Right lobe of liver (tissue), 6 donors: ENCODE data around the gene HSP90B1. TPM values are rescaled to one million over a fixed set of nuclear protein-coding genes. Genes with fewer than 3 reads are reported as not detected.
A peak's percentile ranks its signal among the peaks of the same experiment; 100 is the strongest.

ENCODE experiments used
- ATAC-seq, 4 donors: fragments of 200-7000 bp; cut with Tn5 transposase; one replicate each; pipeline ENCODE4 v1.9.1; 2020; ENCODE audit warnings: mild to moderate bottlenecking in 4 of 4, moderate library complexity in 4 of 4
- DNase-seq, 3 donors: peaks; one replicate each; pipeline ENCODE4 v3.0.0-alpha.2; 2020
- H3K27ac ChIP-seq, 3 donors: fragments of 200-600 bp; one replicate each; pipeline ENCODE4 v1.8.0; 2022
- H3K27me3 ChIP-seq, 2 donors: fragments of 200-600 bp; one replicate each; pipeline ENCODE4 v1.8.0; 2022
- H3K36me3 ChIP-seq, 4 donors: fragments of 200-600 bp; sonication (generic) in 1 of 4; one replicate each; pipeline versions ENCODE4 v1.5.1 to v1.8.0; 2017 to 2022; ENCODE audit warnings: control low read depth in 1 of 4
- H3K4me1 ChIP-seq, 4 donors: fragments of 200-600 bp; sonication (generic) in 1 of 4; one replicate each; pipeline versions ENCODE4 v1.5.1 to v1.8.0; 2017 to 2022; ENCODE audit warnings: control low read depth in 1 of 4
- H3K4me3 ChIP-seq, 3 donors: fragments of 200-600 bp; one replicate each; pipeline ENCODE4 v1.8.0; 2022
- H3K9me3 ChIP-seq, 4 donors: fragments of 200-600 bp; sonication (generic) in 1 of 4; one replicate each; pipeline versions ENCODE4 v1.5.1 to v1.8.0; 2017 to 2022; ENCODE audit warnings: control low read depth in 1 of 4
- POLR2A ChIP-seq: fragments of 450-650 bp; IDR thresholded peaks from one replicate; pipeline ENCODE4 v1.6.1; 2017; ENCODE audit warnings: antibody characterized with exemption, mild to moderate bottlenecking
- WGBS: methylation state at CpG from one replicate; pipeline ENCODE4 v1.1.6; 2018; ENCODE audit warnings: low coverage, low lambda C conversion rate; ENCODE audit not compliant: insufficient coverage; ENCODE audit errors: missing lambda C conversion rate; 5-methylcytosine and 5-hydroxymethylcytosine counted together
- intact Hi-C, 2 donors: fragments of 100-400 bp; cut with DNase I; formaldehyde crosslinking; loops; one replicate each; pipeline versions ENCODE4 v1.11.2 to v1.14.1; 2022
- total RNA-seq, 6 experiments: library from RNA; depleted of rRNA in 2 of 6; stranded (reverse); fragments of >200 nt in 2 of 6; fragmentation: NEBNext Ultra II Directional in 3 of 6; extraction: Animal tissue kit (Norgen Biotek cat#: 25700) in 3 of 6; gene quantifications; one replicate each; pipeline versions ENCODE4 v1.1.0 to v1.2.4, GENCODE V29; 2016 to 2023
- TF ChIP-seq, protein P1 (sequence below), 4 donors: fragments of 200-600 bp in 3 of 4; fragments of 450-650 bp in 1 of 4; IDR thresholded peaks; one replicate each; pipeline versions ENCODE4 v1.5.1 to v1.8.0; 2016 to 2022; ENCODE audit warnings: antibody characterized with exemption in 4 of 4, mild to moderate bottlenecking in 2 of 4
- donor health status: DM: no; HTN: yes; CAD: no.
- donor health status: DM: no; HTN: no; CAD: no.
- donor health status: DM: no; HTN: no; CAD: no.
- donor health status: DM: no; HTN: yes; CAD: no.
- donor health status: DM: no; HTN: yes; CAD: no.

Gene HSP90B1
- total RNA-seq, 6 experiments from 2014 or later = 472 to 1,038 (median 633) TPM

DNA sequence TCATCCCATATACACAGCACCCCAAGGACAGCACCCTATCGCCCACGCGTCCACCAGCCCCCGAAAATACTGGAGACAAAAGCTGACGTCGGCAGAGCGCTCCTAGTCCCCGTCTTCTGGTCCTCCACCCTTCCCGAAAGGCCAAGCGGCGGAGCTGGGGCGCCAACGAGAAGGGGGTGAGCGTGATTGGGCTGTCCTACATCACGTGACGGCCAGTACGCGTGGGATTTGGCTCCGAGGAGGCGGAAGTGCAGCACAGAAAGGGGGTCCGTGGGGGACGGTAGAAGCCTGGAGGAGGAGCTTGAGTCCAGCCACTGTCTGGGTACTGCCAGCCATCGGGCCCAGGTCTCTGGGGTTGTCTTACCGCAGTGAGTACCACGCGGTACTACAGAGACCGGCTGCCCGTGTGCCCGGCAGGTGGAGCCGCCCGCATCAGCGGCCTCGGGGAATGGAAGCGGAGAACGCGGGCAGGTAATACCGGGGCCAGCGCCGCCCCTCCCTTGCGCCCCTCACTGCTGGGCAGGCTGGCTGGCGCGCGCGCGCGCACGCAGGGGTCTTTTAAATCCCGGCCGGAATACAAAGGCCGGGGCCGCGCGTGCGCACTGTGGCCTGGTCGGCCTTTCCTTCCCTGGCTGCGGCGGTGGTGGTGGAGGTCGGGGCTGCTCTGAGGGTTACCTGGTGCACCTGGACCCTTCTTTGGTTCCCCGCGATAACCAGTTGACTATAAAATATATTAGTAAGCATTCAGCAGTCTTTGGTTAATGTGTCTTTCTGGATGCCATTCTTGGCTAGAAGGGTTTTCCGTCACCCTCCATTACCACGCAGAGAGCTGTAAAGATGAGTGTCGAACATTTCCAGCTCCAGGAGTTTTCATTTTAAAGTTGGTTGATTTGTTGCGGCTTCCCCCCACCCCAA is 35.6 kb downstream of the HSP90B1 start, which contains the start of gene TDG:
TSS of gene TDG (plus strand) at position 283 of the 915 bp plus-strand sequence. CDS start at position 449, 166 bp downstream.
- H3K27ac ChIP-seq = peak within 1 kb of the TSS; percentile 80 to 96 (median 86)
- H3K4me1 ChIP-seq = peaks cover 0 to 17% (median 7%) of the 10 kb centered on the region in 4 donors
- intact Hi-C loops = no loop called here
- under 1% methylated on average over 37 of the region's 64 CpGs for WGBS
- DNase-seq (peak; percentile 98), ATAC-seq (peak; percentile 95 to 99 (median 98))
- H3K36me3 ChIP-seq = no peaks in the 10 kb centered on the region
- no peaks in the 10 kb centered on the region for H3K27me3 ChIP-seq
- H3K9me3 ChIP-seq = no peaks in the 10 kb centered on the region
- peak within 1 kb of the TSS; percentile 87 to 98 (median 89) for H3K4me3 ChIP-seq
- TF ChIP-seq POLR2A = peak; percentile 86
- TF ChIP-seq, protein P1, sequence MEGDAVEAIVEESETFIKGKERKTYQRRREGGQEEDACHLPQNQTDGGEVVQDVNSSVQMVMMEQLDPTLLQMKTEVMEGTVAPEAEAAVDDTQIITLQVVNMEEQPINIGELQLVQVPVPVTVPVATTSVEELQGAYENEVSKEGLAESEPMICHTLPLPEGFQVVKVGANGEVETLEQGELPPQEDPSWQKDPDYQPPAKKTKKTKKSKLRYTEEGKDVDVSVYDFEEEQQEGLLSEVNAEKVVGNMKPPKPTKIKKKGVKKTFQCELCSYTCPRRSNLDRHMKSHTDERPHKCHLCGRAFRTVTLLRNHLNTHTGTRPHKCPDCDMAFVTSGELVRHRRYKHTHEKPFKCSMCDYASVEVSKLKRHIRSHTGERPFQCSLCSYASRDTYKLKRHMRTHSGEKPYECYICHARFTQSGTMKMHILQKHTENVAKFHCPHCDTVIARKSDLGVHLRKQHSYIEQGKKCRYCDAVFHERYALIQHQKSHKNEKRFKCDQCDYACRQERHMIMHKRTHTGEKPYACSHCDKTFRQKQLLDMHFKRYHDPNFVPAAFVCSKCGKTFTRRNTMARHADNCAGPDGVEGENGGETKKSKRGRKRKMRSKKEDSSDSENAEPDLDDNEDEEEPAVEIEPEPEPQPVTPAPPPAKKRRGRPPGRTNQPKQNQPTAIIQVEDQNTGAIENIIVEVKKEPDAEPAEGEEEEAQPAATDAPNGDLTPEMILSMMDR (IDR thresholded peaks at IDR 0.05) = peak in 1 of 4 donors; percentile 13

DNA sequence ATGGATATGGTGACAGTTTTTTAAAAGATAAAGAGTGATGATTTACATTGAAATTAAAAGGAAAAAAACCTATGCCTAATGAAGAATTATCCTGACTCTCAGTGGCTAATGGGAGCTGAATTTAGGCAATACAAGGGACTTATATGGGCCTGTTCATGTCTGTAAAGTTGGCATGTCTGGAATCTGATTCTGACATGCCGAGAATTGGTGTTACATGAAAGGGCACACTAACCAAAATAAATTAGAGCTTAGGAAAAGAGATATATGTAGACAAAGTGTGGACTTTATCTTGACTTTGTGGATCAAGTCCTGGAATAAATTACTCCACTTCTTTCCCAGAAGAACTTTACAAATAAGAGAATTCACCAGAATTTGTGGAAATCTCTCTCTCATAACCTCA is 36.5 kb downstream of the HSP90B1 start:
- DNase-seq (no peak), ATAC-seq (no peak)
- H3K27me3 ChIP-seq = no peaks in the 10 kb centered on the region
- H3K4me3 ChIP-seq = peak overlapping the region; percentile 87 to 98 (median 89)
- H3K9me3 ChIP-seq = no peaks in the 10 kb centered on the region
- 0% methylated on average over 1 of the region's 1 CpG for WGBS
- H3K36me3 ChIP-seq = no peaks in the 10 kb centered on the region
- peak overlapping the region; percentile 80 to 96 (median 86) for H3K27ac ChIP-seq
- TF ChIP-seq, protein P1 (IDR thresholded peaks at IDR 0.05) = no peak
- TF ChIP-seq POLR2A = no peak
- intact Hi-C loops = no loop called here
- H3K4me1 ChIP-seq = peaks cover 0 to 17% (median 7%) of the 10 kb centered on the region in 4 donors

DNA sequence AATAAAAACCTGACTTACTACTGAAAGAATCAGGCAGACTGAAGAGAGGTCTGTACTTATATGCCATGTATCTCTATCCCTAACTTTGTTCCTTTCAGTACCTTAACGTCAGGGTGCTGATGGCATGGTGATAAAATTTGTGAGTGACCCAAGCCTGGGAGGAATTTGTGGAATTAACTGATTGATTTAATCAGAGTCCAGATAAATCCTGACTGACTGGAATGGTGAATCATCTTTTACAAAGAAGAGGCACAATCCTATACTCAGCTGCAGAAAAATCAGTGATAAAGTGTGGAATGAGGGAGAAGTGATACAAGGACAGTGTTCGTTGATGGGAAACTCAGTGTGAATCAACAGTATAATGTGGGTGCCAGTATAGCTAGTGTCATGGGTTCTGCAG is 39.2 kb downstream of the HSP90B1 start:
- TF ChIP-seq POLR2A = no peak
- TF ChIP-seq, protein P1 (IDR thresholded peaks at IDR 0.05) = no peak
- ATAC-seq (peak in 1 of 4 donors; percentile 21), DNase-seq (no peak)
- WGBS = 37% methylated on average over 2 of the region's 2 CpGs
- Histone ChIP-seq H3K36me3 (peaks cover 0 to 6% (median 0%) of the 10 kb centered on the region in 4 donors), H3K9me3 (no peaks in the 10 kb centered on the region), H3K27ac (no peak overlapping the region), H3K4me1 (peaks cover 0 to 15% (median 6%) of the 10 kb centered on the region in 4 donors), H3K4me3 (no peak overlapping the region), H3K27me3 (no peaks in the 10 kb centered on the region)
- intact Hi-C loops = no loop called here

DNA sequence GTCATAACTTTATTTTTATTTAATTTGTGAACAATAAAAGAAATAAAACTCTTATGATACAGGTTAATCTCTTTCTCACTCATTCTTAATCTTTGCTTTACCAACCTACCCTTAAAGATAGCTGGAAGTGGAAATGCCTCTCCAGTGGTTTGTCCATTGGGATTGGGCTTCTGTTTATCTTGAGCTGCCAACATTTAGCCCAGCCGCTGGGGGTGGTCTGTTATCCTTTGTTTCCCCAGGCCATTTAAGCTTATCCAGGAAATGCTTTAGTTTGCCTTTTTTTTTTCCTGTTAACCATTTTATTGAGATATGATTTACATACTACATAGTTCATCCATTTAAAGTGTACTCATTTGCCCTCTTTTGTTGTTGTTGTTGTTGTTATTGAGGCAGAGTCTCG is 43.7 kb downstream of the HSP90B1 start:
- Histone ChIP-seq H3K36me3 (peaks cover 0 to 21% (median 2%) of the 10 kb centered on the region in 4 donors), H3K9me3 (no peaks in the 10 kb centered on the region), H3K27ac (no peak overlapping the region), H3K4me3 (no peak overlapping the region), H3K27me3 (no peaks in the 10 kb centered on the region), H3K4me1 (peaks cover 0 to 4% (median 0%) of the 10 kb centered on the region in 4 donors)
- no peak for DNase-seq
- ATAC-seq = no peak
- TF ChIP-seq, protein P1 (IDR thresholded peaks at IDR 0.05) = no peak
- no peak for TF ChIP-seq POLR2A
- WGBS = 79% methylated on average over 2 of the region's 2 CpGs
- intact Hi-C loops = no loop called here
